ENCODE data around the gene UNK. TPM values are rescaled to one million over a fixed set of nuclear protein-coding genes. Genes with fewer than 3 reads are reported as not detected.

UNK gene, protein sequence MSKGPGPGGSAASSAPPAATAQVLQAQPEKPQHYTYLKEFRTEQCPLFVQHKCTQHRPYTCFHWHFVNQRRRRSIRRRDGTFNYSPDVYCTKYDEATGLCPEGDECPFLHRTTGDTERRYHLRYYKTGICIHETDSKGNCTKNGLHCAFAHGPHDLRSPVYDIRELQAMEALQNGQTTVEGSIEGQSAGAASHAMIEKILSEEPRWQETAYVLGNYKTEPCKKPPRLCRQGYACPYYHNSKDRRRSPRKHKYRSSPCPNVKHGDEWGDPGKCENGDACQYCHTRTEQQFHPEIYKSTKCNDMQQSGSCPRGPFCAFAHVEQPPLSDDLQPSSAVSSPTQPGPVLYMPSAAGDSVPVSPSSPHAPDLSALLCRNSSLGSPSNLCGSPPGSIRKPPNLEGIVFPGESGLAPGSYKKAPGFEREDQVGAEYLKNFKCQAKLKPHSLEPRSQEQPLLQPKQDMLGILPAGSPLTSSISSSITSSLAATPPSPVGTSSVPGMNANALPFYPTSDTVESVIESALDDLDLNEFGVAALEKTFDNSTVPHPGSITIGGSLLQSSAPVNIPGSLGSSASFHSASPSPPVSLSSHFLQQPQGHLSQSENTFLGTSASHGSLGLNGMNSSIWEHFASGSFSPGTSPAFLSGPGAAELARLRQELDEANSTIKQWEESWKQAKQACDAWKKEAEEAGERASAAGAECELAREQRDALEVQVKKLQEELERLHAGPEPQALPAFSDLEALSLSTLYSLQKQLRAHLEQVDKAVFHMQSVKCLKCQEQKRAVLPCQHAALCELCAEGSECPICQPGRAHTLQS
- total RNA-seq (10 to 100 TPM; 30.3 to 33.4 TPM), total RNA-seq (26.2 to 34.8 reads per million in 2 donors)

DNA sequence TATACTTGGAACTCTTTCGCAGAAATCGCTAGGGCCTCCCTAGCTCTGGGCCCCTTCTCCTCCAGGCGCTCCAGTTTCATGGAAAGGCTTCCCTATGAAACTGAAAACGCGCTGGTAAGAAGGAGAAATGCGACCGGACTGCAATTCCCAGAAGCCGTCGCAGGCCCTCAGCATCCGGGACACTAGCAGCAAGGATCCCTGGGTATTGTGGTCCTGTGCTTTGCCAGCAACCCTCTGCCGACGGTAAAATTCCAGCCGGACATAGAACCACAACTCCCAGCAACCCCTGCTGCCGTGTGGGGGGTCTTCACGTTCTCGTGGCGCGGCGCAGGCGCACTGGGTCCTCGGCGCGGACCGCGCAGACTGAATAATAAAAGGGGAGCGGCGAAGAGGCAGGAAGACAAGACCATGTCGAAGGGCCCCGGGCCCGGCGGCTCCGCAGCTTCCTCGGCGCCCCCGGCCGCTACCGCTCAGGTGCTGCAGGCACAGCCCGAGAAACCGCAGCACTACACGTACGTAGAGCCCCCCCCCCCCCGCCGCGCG is at the start of gene UNK:
Gene UNK, plus strand, starts transcription at position 334 of the 543 bp plus-strand sequence. Its CDS starts 75 bp downstream, at position 409.
- ATAC-seq (peak; percentile 75), DNase-seq (peak; percentile 86 to 91 (median 88))
- Mint-ChIP-seq H3K27ac (peak within 1 kb of the TSS; percentile 99), H3K27me3 (no peaks in the 10 kb centered on the region), H3K36me3 (ENCODE audit: low read depth) (peaks cover 2% of the 10 kb centered on the region), H3K4me3 (peak within 1 kb of the TSS; percentile 90), H3K4me1 (peaks cover 25% of the 10 kb centered on the region)
- no peaks in the 10 kb centered on the region for H3K9me3 ChIP-seq (ENCODE audit: control insufficient read depth, low read length, poor library complexity, severe bottlenecking)

- no peaks in the 10 kb centered on the region for H3K9me3 ChIP-seq (ENCODE audit: control insufficient read depth, low read length, poor library complexity, severe bottlenecking)
- DNase-seq (no peak), ATAC-seq (no peak)
- peaks cover 5% of the 10 kb centered on the region for H3K4me1 Mint-ChIP-seq
- no peak overlapping the region for H3K27ac Mint-ChIP-seq
- no peaks in the 10 kb centered on the region for H3K36me3 Mint-ChIP-seq (ENCODE audit: low read depth)
- H3K27me3 Mint-ChIP-seq = no peaks in the 10 kb centered on the region
- H3K4me3 Mint-ChIP-seq = no peak overlapping the region
Measured at GRCh38 chr17:75736173-75736835, 48.3 kb upstream of the UNK start.

GRCh38 chr17:75737133-75737962 is 47.3 kb upstream of the UNK start:
- no peak for ATAC-seq

GRCh38 chr17:75738218-75738802 is 46.3 kb upstream of the UNK start:
- peak; percentile 57 for ATAC-seq
- Mint-ChIP-seq H3K4me1 (peaks cover 5% of the 10 kb centered on the region), H3K4me3 (no peak overlapping the region), H3K36me3 (ENCODE audit: low read depth) (no peaks in the 10 kb centered on the region), H3K27ac (no peak overlapping the region), H3K27me3 (no peaks in the 10 kb centered on the region)
- H3K9me3 ChIP-seq (ENCODE audit: control insufficient read depth, low read length, poor library complexity, severe bottlenecking) = no peaks in the 10 kb centered on the region
- no peak for DNase-seq

More at GRCh38 chr17:75737133-75737962, 47.3 kb upstream of the UNK start:
- Mint-ChIP-seq H3K4me1 (peaks cover 5% of the 10 kb centered on the region), H3K4me3 (no peak overlapping the region), H3K36me3 (ENCODE audit: low read depth) (no peaks in the 10 kb centered on the region), H3K27me3 (no peaks in the 10 kb centered on the region), H3K27ac (no peak overlapping the region)
- no peaks in the 10 kb centered on the region for H3K9me3 ChIP-seq (ENCODE audit: control insufficient read depth, low read length, poor library complexity, severe bottlenecking)
- DNase-seq = no peak

DNA sequence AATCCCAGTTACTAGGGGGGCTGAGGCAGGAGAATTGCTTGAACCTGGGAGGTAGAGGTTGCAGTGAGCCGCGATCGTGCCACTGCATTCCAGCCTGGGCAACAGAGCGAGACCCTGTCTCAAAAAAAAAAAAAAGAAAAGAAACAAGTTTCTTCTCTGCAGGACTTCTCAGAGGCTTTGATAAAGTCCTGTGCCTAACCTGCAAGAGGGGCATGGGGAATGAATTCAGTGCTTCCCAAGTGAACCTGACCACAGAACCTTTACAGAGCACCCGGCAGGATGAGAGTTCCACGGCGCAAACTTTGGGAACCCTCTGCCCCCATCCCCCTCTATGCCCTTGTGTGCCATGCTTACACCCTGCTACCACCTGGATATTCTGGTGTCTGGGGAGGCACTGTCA is 45.4 kb upstream of the UNK start:
- Mint-ChIP-seq H3K27ac (no peak overlapping the region), H3K36me3 (ENCODE audit: low read depth) (no peaks in the 10 kb centered on the region), H3K4me1 (peaks cover 5% of the 10 kb centered on the region), H3K27me3 (no peaks in the 10 kb centered on the region), H3K4me3 (no peak overlapping the region)
- no peak for DNase-seq
- H3K9me3 ChIP-seq (ENCODE audit: control insufficient read depth, low read length, poor library complexity, severe bottlenecking) = no peaks in the 10 kb centered on the region
- ATAC-seq = no peak

- Mint-ChIP-seq H3K4me1 (no peaks in the 10 kb centered on the region), H3K27ac (no peak overlapping the region), H3K4me3 (no peak overlapping the region), H3K36me3 (ENCODE audit: low read depth) (no peaks in the 10 kb centered on the region), H3K27me3 (no peaks in the 10 kb centered on the region)
- no peaks in the 10 kb centered on the region for H3K9me3 ChIP-seq (ENCODE audit: control insufficient read depth, low read length, poor library complexity, severe bottlenecking)
- ATAC-seq (no peak), DNase-seq (no peak)
Measured at GRCh38 chr17:75739801-75740200, 44.8 kb upstream of the UNK start.

GRCh38 chr17:75740215-75740614 is 44.4 kb upstream of the UNK start:
- no peaks in the 10 kb centered on the region for H3K4me1 Mint-ChIP-seq
- DNase-seq (no peak), ATAC-seq (no peak)
- no peak overlapping the region for H3K27ac Mint-ChIP-seq
- no peak overlapping the region for H3K4me3 Mint-ChIP-seq
- H3K27me3 Mint-ChIP-seq = no peaks in the 10 kb centered on the region
- H3K36me3 Mint-ChIP-seq (ENCODE audit: low read depth) = no peaks in the 10 kb centered on the region
- H3K9me3 ChIP-seq (ENCODE audit: control insufficient read depth, low read length, poor library complexity, severe bottlenecking) = no peaks in the 10 kb centered on the region

DNA sequence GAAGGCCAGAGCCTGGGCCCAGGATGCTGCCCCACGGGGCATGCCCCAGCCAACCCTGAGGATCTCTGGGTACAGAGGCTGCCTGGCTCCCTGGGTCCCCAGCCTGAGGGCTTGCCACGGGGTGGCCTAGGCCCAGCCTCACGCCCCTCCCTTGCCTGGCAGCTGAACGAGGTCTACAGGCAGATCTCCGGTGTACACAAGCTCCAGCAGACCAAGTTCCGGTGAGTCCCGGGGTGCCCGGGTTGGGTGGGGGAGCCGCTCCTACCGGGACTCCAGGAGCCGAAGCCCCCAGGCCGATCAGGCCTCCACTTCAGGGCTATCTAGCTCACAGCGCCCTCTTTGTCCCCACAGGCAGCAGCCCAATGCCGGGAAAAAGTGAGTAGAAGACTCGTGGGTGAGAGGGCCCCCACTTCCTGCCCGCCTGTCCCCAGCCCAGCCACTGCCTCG is 44.0 kb upstream of the UNK start:
- Mint-ChIP-seq H3K4me3 (no peak overlapping the region), H3K27ac (no peak overlapping the region), H3K36me3 (ENCODE audit: low read depth) (no peaks in the 10 kb centered on the region), H3K4me1 (no peaks in the 10 kb centered on the region), H3K27me3 (no peaks in the 10 kb centered on the region)
- ATAC-seq (no peak), DNase-seq (no peak)
- no peaks in the 10 kb centered on the region for H3K9me3 ChIP-seq (ENCODE audit: control insufficient read depth, low read length, poor library complexity, severe bottlenecking)

DNA sequence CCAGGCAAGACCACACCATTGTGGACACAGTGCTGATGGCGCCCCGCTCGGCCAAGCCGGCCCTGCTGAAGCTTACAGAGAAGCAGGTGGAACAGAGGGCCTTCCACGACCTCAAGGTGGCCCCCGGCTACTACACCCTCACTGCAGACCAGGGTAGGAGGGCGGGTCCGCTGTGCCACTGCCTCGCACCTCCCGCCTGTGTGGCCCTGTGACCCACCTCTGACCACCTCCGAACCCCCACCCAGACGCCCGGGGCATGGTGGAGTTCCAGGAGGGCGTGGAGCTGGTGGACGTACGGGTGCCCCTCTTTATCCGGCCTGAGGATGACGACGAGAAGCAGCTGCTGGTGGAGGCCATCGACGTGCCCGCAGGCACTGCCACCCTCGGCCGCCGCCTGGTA is 42.3 kb upstream of the UNK start:
- no peak for DNase-seq
- no peaks in the 10 kb centered on the region for H3K27me3 Mint-ChIP-seq

GRCh38 chr17:75743625-75744206 is 40.9 kb upstream of the UNK start:
- peaks cover 5% of the 10 kb centered on the region for H3K4me1 Mint-ChIP-seq
- no peak overlapping the region for H3K27ac Mint-ChIP-seq

More for the DNA sequence above, 42.3 kb upstream of the UNK start:
- no peaks in the 10 kb centered on the region for H3K9me3 ChIP-seq (ENCODE audit: control insufficient read depth, low read length, poor library complexity, severe bottlenecking)
- H3K27ac Mint-ChIP-seq = no peak overlapping the region
- H3K36me3 Mint-ChIP-seq (ENCODE audit: low read depth) = no peaks in the 10 kb centered on the region
- no peak for ATAC-seq
- H3K4me3 Mint-ChIP-seq = no peak overlapping the region
- H3K4me1 Mint-ChIP-seq = no peaks in the 10 kb centered on the region

GRCh38 chr17:75748706-75749105 is 35.9 kb upstream of the UNK start:
- ATAC-seq = no peak
- H3K27me3 Mint-ChIP-seq = peaks cover 6% of the 10 kb centered on the region

More at GRCh38 chr17:75743625-75744206, 40.9 kb upstream of the UNK start:
- H3K4me3 Mint-ChIP-seq = no peak overlapping the region
- no peaks in the 10 kb centered on the region for H3K9me3 ChIP-seq (ENCODE audit: control insufficient read depth, low read length, poor library complexity, severe bottlenecking)
- ATAC-seq = no peak
- no peak for DNase-seq
- peaks cover 6% of the 10 kb centered on the region for H3K27me3 Mint-ChIP-seq
- H3K36me3 Mint-ChIP-seq (ENCODE audit: low read depth) = no peaks in the 10 kb centered on the region

More at GRCh38 chr17:75748706-75749105, 35.9 kb upstream of the UNK start:
- Mint-ChIP-seq H3K27ac (no peak overlapping the region), H3K36me3 (ENCODE audit: low read depth) (no peaks in the 10 kb centered on the region), H3K4me3 (no peak overlapping the region), H3K4me1 (peaks cover 10% of the 10 kb centered on the region)
- no peak for DNase-seq
- H3K9me3 ChIP-seq (ENCODE audit: control insufficient read depth, low read length, poor library complexity, severe bottlenecking) = no peaks in the 10 kb centered on the region

Measured in T-helper 17 cell (primary cell).